ENCODE measurements around the gene IFT43.

Gene IFT43

GRCh38 chr14:76055330-76055729 is 69.8 kb downstream of the IFT43 start:
- H3K4me3 ChIP-seq (ENCODE audit: insufficient read depth in 1 of 2, low read depth in 1 of 2, low read length in 2 of 2) = no peak overlapping the region
- no peak overlapping the region for H4K8ac ChIP-seq (ENCODE audit: low read length)
- no peaks in the 10 kb centered on the region for H3K9me3 ChIP-seq (ENCODE audit: control insufficient read depth, low read length)
- H3K27ac ChIP-seq (ENCODE audit: low read length, poor library complexity, severe bottlenecking) = no peak overlapping the region
- no peak overlapping the region for H3K14ac ChIP-seq (ENCODE audit: low read length in 2 of 2)
- no peak overlapping the region for H3K4ac ChIP-seq (ENCODE audit: low read depth in 1 of 2, low read length in 2 of 2)
- no peak overlapping the region for H3K9ac ChIP-seq (ENCODE audit: low read length)
- H3K23ac ChIP-seq (ENCODE audit: low read length in 2 of 2) = no peak overlapping the region
- H3K4me1 ChIP-seq (ENCODE audit: control insufficient read depth, insufficient read depth, low read depth, low read length) = no peaks in the 10 kb centered on the region
- H3K4me2 ChIP-seq (ENCODE audit: low read length, poor library complexity, severe bottlenecking) = no peak overlapping the region
- H3K18ac ChIP-seq (ENCODE audit: low read depth in 1 of 2, low read length in 2 of 2) = no peak overlapping the region
- H2AFZ ChIP-seq (ENCODE audit: low read depth, low read length) = no peak overlapping the region
- no peak overlapping the region for H4K91ac ChIP-seq (ENCODE audit: low read length)
- H3K79me1 ChIP-seq (replicated peaks; ENCODE audit: low read length, poor library complexity, severe bottlenecking) = peaks cover 23% of the 10 kb centered on the region
- H2BK12ac ChIP-seq (ENCODE audit: low read length in 2 of 2) = no peak overlapping the region
- H2BK15ac ChIP-seq (ENCODE audit: low read depth, poor library complexity, severe bottlenecking) = no peak overlapping the region
- H3K36me3 ChIP-seq (ENCODE audit: control insufficient read depth in 1 of 2, insufficient read depth in 2 of 2, low read depth in 1 of 2, low read length in 2 of 2) = peaks cover 8 to 23% of the 10 kb centered on the region in 2 experiments
- H2BK5ac ChIP-seq (ENCODE audit: low read depth, low read length, poor library complexity, severe bottlenecking) = no peak overlapping the region
- H2BK120ac ChIP-seq (ENCODE audit: low read depth, low read length) = no peak overlapping the region
- no peak for DNase-seq
- no peak overlapping the region for H2AK5ac ChIP-seq (ENCODE audit: low read length, severe bottlenecking)
- no peaks in the 10 kb centered on the region for H3K27me3 ChIP-seq (ENCODE audit: control insufficient read depth in 1 of 2, insufficient read depth in 1 of 2, low read length in 2 of 2)
- 88% methylated on average over 2 of the region's 3 CpGs for WGBS

- Histone ChIP-seq H3K4me2 (ENCODE audit: low read length, poor library complexity, severe bottlenecking) (no peak overlapping the region), H3K4me1 (ENCODE audit: control insufficient read depth, insufficient read depth, low read depth, low read length) (no peaks in the 10 kb centered on the region), H3K27ac (ENCODE audit: low read length, poor library complexity, severe bottlenecking) (no peak overlapping the region), H3K9me3 (ENCODE audit: control insufficient read depth, low read length) (no peaks in the 10 kb centered on the region), H3K36me3 (ENCODE audit: control insufficient read depth in 1 of 2, insufficient read depth in 2 of 2, low read depth in 1 of 2, low read length in 2 of 2) (peaks cover 11 to 28% of the 10 kb centered on the region in 2 experiments), H3K79me1 (replicated peaks; ENCODE audit: low read length, poor library complexity, severe bottlenecking) (peaks cover 23% of the 10 kb centered on the region), H3K27me3 (ENCODE audit: control insufficient read depth in 1 of 2, insufficient read depth in 1 of 2, low read length in 2 of 2) (no peaks in the 10 kb centered on the region), H2AFZ (ENCODE audit: low read depth, low read length) (no peak overlapping the region), H2BK120ac (ENCODE audit: low read depth, low read length) (no peak overlapping the region), H3K18ac (ENCODE audit: low read depth in 1 of 2, low read length in 2 of 2) (no peak overlapping the region), H3K14ac (ENCODE audit: low read length in 2 of 2) (no peak overlapping the region), H4K8ac (ENCODE audit: low read length) (no peak overlapping the region), H2AK5ac (ENCODE audit: low read length, severe bottlenecking) (no peak overlapping the region), H3K4me3 (ENCODE audit: insufficient read depth in 1 of 2, low read depth in 1 of 2, low read length in 2 of 2) (no peak overlapping the region), H3K23ac (ENCODE audit: low read length in 2 of 2) (no peak overlapping the region), H2BK5ac (ENCODE audit: low read depth, low read length, poor library complexity, severe bottlenecking) (no peak overlapping the region), H2BK15ac (ENCODE audit: low read depth, poor library complexity, severe bottlenecking) (no peak overlapping the region), H3K4ac (ENCODE audit: low read depth in 1 of 2, low read length in 2 of 2) (no peak overlapping the region), H4K91ac (ENCODE audit: low read length) (no peak overlapping the region), H2BK12ac (ENCODE audit: low read length in 2 of 2) (no peak overlapping the region), H3K9ac (ENCODE audit: low read length) (no peak overlapping the region)
- DNase-seq = peak; percentile 10
- 84% methylated on average over 8 of the region's 8 CpGs for WGBS
Measured at GRCh38 chr14:76056128-76056527, 70.6 kb downstream of the IFT43 start.

- H2BK120ac ChIP-seq (ENCODE audit: low read depth, low read length) = no peak overlapping the region
- no peak overlapping the region for H3K4ac ChIP-seq (ENCODE audit: low read depth in 1 of 2, low read length in 2 of 2)
- DNase-seq = no peak
- peaks cover 11 to 33% of the 10 kb centered on the region in 2 experiments for H3K36me3 ChIP-seq (ENCODE audit: control insufficient read depth in 1 of 2, insufficient read depth in 2 of 2, low read depth in 1 of 2, low read length in 2 of 2)
- no peak overlapping the region for H3K27ac ChIP-seq (ENCODE audit: low read length, poor library complexity, severe bottlenecking)
- no peak overlapping the region for H3K14ac ChIP-seq (ENCODE audit: low read length in 2 of 2)
- H3K4me1 ChIP-seq (ENCODE audit: control insufficient read depth, insufficient read depth, low read depth, low read length) = no peaks in the 10 kb centered on the region
- H3K79me1 ChIP-seq (replicated peaks; ENCODE audit: low read length, poor library complexity, severe bottlenecking) = peaks cover 12% of the 10 kb centered on the region
- no peaks in the 10 kb centered on the region for H3K9me3 ChIP-seq (ENCODE audit: control insufficient read depth, low read length)
- no peak overlapping the region for H2AFZ ChIP-seq (ENCODE audit: low read depth, low read length)
- H2BK15ac ChIP-seq (ENCODE audit: low read depth, poor library complexity, severe bottlenecking) = no peak overlapping the region
- no peak overlapping the region for H3K9ac ChIP-seq (ENCODE audit: low read length)
- no peak overlapping the region for H4K91ac ChIP-seq (ENCODE audit: low read length)
- H3K23ac ChIP-seq (ENCODE audit: low read length in 2 of 2) = no peak overlapping the region
- WGBS = 95% methylated on average over 11 of the region's 11 CpGs
- H2BK5ac ChIP-seq (ENCODE audit: low read depth, low read length, poor library complexity, severe bottlenecking) = no peak overlapping the region
- no peak overlapping the region for H3K4me2 ChIP-seq (ENCODE audit: low read length, poor library complexity, severe bottlenecking)
- H2BK12ac ChIP-seq (ENCODE audit: low read length in 2 of 2) = no peak overlapping the region
- no peak overlapping the region for H3K18ac ChIP-seq (ENCODE audit: low read depth in 1 of 2, low read length in 2 of 2)
- H2AK5ac ChIP-seq (ENCODE audit: low read length, severe bottlenecking) = no peak overlapping the region
- H3K27me3 ChIP-seq (ENCODE audit: control insufficient read depth in 1 of 2, insufficient read depth in 1 of 2, low read length in 2 of 2) = no peaks in the 10 kb centered on the region
- H3K4me3 ChIP-seq (ENCODE audit: insufficient read depth in 1 of 2, low read depth in 1 of 2, low read length in 2 of 2) = no peak overlapping the region
- H4K8ac ChIP-seq (ENCODE audit: low read length) = no peak overlapping the region
Measured at GRCh38 chr14:76057914-76058313, 72.4 kb downstream of the IFT43 start.

GRCh38 chr14:76063327-76063726 is 77.8 kb downstream of the IFT43 start:
- Histone ChIP-seq H3K23ac (ENCODE audit: low read length in 2 of 2) (no peak overlapping the region), H2BK15ac (ENCODE audit: low read depth, poor library complexity, severe bottlenecking) (no peak overlapping the region), H3K9me3 (ENCODE audit: control insufficient read depth, low read length) (peaks cover 10% of the 10 kb centered on the region), H3K9ac (ENCODE audit: low read length) (no peak overlapping the region), H3K27me3 (ENCODE audit: control insufficient read depth in 1 of 2, insufficient read depth in 1 of 2, low read length in 2 of 2) (no peaks in the 10 kb centered on the region), H3K4me1 (ENCODE audit: control insufficient read depth, insufficient read depth, low read depth, low read length) (no peaks in the 10 kb centered on the region), H3K14ac (ENCODE audit: low read length in 2 of 2) (no peak overlapping the region), H2AK5ac (ENCODE audit: low read length, severe bottlenecking) (no peak overlapping the region), H3K36me3 (ENCODE audit: control insufficient read depth in 1 of 2, insufficient read depth in 2 of 2, low read depth in 1 of 2, low read length in 2 of 2) (peaks cover 11 to 75% of the 10 kb centered on the region in 2 experiments), H3K4ac (ENCODE audit: low read depth in 1 of 2, low read length in 2 of 2) (no peak overlapping the region), H2BK12ac (ENCODE audit: low read length in 2 of 2) (no peak overlapping the region), H3K4me3 (ENCODE audit: insufficient read depth in 1 of 2, low read depth in 1 of 2, low read length in 2 of 2) (no peak overlapping the region), H3K27ac (ENCODE audit: low read length, poor library complexity, severe bottlenecking) (no peak overlapping the region), H4K91ac (ENCODE audit: low read length) (no peak overlapping the region), H3K18ac (ENCODE audit: low read depth in 1 of 2, low read length in 2 of 2) (no peak overlapping the region), H2BK120ac (ENCODE audit: low read depth, low read length) (no peak overlapping the region), H2BK5ac (ENCODE audit: low read depth, low read length, poor library complexity, severe bottlenecking) (no peak overlapping the region), H3K79me1 (replicated peaks; ENCODE audit: low read length, poor library complexity, severe bottlenecking) (peaks cover 4% of the 10 kb centered on the region), H2AFZ (ENCODE audit: low read depth, low read length) (no peak overlapping the region), H4K8ac (ENCODE audit: low read length) (no peak overlapping the region), H3K4me2 (ENCODE audit: low read length, poor library complexity, severe bottlenecking) (no peak overlapping the region)
- 79% methylated on average over 2 of the region's 3 CpGs for WGBS
- DNase-seq = no peak
